Measurements from ENCODE around the gene MRAP. TPM values are rescaled to one million over a fixed set of nuclear protein-coding genes. Genes with fewer than 3 reads are reported as not detected.

MRAP gene
- total RNA-seq, 1 experiment from 2014 or later = not detected

DNA sequence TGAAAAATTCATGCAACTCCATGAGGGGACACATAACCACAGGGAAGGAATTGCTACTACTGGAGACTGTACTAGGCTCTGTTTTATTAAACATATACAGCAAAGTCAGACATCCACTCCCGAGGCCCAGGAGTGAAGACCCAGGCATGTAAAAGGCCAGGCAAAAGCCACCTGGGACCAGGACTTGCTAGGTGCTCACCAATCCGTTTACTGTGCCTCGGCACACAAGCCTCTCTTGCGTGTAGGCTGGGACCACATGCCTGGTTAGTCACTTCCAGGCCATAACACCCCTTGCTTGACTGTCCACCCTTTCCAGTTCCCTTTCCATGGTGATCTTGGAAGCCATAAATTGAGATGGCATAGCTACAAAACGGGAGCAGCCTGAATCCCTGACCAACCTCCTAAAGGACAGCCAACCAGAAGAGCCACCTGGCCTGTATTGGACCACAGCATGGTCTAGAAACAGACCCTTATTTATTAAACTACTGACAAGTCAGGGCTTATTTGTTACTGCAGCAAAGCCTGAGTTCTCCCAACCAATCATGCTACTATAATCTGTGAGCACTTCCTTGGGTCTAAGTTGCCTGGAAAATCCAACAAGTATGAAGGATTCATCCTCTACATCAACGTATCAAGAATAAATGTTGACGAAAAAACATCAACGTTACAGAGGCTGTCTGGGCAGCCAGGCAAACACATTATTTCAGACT lies 54.5 kb downstream of the MRAP start:
- in situ Hi-C loops (cut with HindIII; ENCODE audit: low pct_unique_long_range_greater_than_20kb, low sequenced_read_pairs) = no loop called here
- DNase-seq (ENCODE audit: low read depth, low spot score) = no peak

DNA sequence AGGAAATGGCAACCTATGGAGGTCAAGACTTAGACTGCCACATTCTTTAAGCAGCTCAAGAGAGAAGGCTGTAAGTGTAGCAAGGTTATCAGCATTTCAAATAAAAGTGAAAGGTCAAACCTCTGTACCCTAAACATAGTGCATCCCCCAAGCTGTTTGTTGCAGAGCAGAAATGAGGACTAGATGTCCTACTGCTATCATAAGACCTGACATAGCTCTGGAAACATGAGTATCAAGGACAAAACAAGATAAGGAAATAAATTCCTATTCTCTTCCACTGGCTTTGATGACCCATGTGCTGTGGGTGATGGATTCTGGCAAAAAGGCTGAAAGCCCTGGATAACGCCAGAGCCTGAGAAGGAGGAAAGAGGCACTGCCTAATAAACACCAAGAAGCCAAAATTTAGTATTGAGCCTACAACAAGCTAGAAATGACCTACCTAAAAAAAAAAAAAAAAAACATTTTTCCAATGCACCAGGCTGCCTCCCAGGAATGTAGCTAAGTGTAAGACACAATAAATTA lies 58.3 kb downstream of the MRAP start:
- in situ Hi-C loops (cut with HindIII; ENCODE audit: low pct_unique_long_range_greater_than_20kb, low sequenced_read_pairs) = no loop called here

DNA sequence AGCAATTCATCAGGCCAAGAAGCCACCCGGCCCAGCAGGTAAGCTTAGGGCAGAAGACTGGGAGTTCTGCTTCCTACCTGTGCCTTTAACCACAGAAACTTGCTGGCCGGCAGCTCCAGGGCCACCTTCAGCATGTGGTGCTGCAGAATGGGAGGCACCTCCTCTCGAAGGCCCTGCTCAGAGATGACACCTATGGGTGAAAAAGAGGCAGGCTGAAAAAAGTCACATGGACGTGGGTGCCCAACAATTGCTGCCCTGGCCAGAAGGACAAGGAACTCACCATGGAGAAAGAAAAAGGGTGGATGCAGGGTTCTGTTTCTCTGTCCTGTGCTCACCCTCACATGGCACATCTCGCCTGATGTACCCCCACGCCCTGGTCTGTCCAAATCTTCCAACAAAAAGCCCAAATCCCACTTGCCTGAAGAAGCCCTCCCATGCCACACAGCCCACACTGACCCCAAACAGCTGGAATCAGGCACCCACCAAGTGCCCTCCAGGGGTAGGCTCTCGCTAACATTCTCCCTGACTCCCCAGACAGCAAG lies 61.1 kb downstream of the MRAP start:
- peak; percentile 71 for DNase-seq (ENCODE audit: low read depth, low spot score)
- in situ Hi-C loops (cut with HindIII; ENCODE audit: low pct_unique_long_range_greater_than_20kb, low sequenced_read_pairs) = no loop called here

More for the DNA sequence above, 58.3 kb downstream of the MRAP start:
- DNase-seq (ENCODE audit: low read depth, low spot score) = no peak

DNA sequence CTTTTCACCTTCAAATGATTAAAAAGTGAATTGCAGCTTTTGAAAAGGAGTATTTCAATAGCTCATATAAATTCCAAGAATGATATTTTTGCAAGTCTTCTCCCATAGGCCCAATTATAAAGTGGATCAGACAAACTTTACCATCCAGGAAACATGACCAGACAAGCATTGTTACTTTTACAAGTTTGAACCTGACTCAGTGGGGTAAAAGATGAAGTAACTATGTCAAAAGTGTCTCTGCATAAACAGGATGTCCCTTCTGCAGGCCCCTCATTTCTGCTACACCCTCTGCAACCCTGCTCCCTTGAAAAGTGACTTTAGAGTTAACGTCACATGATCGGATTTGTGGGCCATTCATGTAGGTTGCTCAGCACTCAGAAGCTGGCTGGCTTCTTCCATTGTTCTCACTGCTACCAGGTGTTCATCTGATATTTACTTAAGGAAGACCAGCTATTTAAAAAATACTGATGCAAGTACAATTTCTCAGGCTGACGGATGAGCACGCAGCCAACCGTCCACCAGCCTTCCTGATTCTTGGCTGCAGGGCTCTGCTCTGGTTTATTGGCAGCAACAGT lies 61.8 kb downstream of the MRAP start:
- in situ Hi-C loops (cut with HindIII; ENCODE audit: low pct_unique_long_range_greater_than_20kb, low sequenced_read_pairs) = no loop called here
- no peak for DNase-seq (ENCODE audit: low read depth, low spot score)

Other genes starting within 250 kb of the MRAP start
- gene MIS18A, start 19.8 kb upstream of the MRAP start, total RNA-seq (2014; rRNA removed; shearing (Covaris generic)) = 10.5 and 12.1 TPM in 2 replicates
- 33.7 and 34.2 TPM in 2 replicates for gene URB1, start 94.2 kb downstream of the MRAP start, total RNA-seq (2014; rRNA removed; shearing (Covaris generic))
- gene EVA1C, start 113.9 kb downstream of the MRAP start, total RNA-seq (2014; rRNA removed; shearing (Covaris generic)) = 1.1 and 5.0 TPM in 2 replicates